HG03135 (cell line): ENCODE measurements around the gene SLC47A1.
"Not testable (repeated sequence)": the region's sequence is repeated elsewhere in the genome, so short reads cannot be mapped to it uniquely, and the experiment has no call there.

Experiments
- ATAC-seq: cut with Tn5 transposase; IDR thresholded peaks from one replicate; pipeline ENCODE4 v1.9.1; 2021; ENCODE audit warnings: mild to moderate bottlenecking, moderate library complexity; ENCODE audit not compliant: unreplicated experiment

Gene SLC47A1

GRCh38 chr17:19533718-19534561 lies at the start of gene SLC47A1:
SLC47A1 (plus strand) TSS chr17:19533854; CDS start chr17:19533940, 86 bp downstream.
- ATAC-seq, result no peak

- no peak for ATAC-seq
Measured at GRCh38 chr17:19485800-19486340, 47.8 kb upstream of the SLC47A1 start.

GRCh38 chr17:19486351-19487023 lies 47.2 kb upstream of the SLC47A1 start:
- ATAC-seq, result no peak

- no peak for ATAC-seq
Measured at GRCh38 chr17:19487024-19487600, 46.5 kb upstream of the SLC47A1 start.

- no peak for ATAC-seq
Measured at GRCh38 chr17:19492141-19492540, 41.5 kb upstream of the SLC47A1 start.

GRCh38 chr17:19494961-19495806 lies 38.5 kb upstream of the SLC47A1 start:
- no peak for ATAC-seq

- ATAC-seq, result no peak
Measured at GRCh38 chr17:19495828-19496528, 37.7 kb upstream of the SLC47A1 start.

GRCh38 chr17:19497624-19498023 lies 36.0 kb upstream of the SLC47A1 start:
- no peak for ATAC-seq

- ATAC-seq, result no peak
Measured at GRCh38 chr17:19501219-19501618, 32.4 kb upstream of the SLC47A1 start.

- ATAC-seq, result no peak
Measured at GRCh38 chr17:19502517-19502916, 31.1 kb upstream of the SLC47A1 start.

GRCh38 chr17:19505561-19505960 lies 28.1 kb upstream of the SLC47A1 start:
- ATAC-seq, result not testable (repeated sequence)

- ATAC-seq, result peak; percentile 74
Measured at GRCh38 chr17:19507775-19508576, 25.7 kb upstream of the SLC47A1 start.

- no peak for ATAC-seq
Measured at GRCh38 chr17:19508577-19508867, 25.1 kb upstream of the SLC47A1 start.

GRCh38 chr17:19509281-19509852 lies 24.3 kb upstream of the SLC47A1 start:
- ATAC-seq, result not testable (repeated sequence)

GRCh38 chr17:19510903-19511302 lies 22.8 kb upstream of the SLC47A1 start:
- ATAC-seq, result no peak

- ATAC-seq, result no peak
Measured at GRCh38 chr17:19513897-19514488, 19.7 kb upstream of the SLC47A1 start.

GRCh38 chr17:19517699-19518098 lies 16.0 kb upstream of the SLC47A1 start:
- ATAC-seq, result no peak

- not testable (repeated sequence) for ATAC-seq
Measured at GRCh38 chr17:19519388-19520291, 14.0 kb upstream of the SLC47A1 start.
